K562 (cell line): ENCODE data around the gene COPS6. TPM values are rescaled to one million over a fixed set of nuclear protein-coding genes. Genes with fewer than 3 reads are reported as not detected.

Experiments used
- CCAR2 ChIP-seq: fragments of 200-400 bp; formaldehyde crosslinking; IDR thresholded peaks from 2 replicates; pipeline ENCODE4 v1.6.1; 2017; ENCODE audit warnings: mild to moderate bottlenecking, low read depth, low read length
- CEBPG ChIP-seq, 3 experiments: fragments of 200-800 bp in 1 of 3; sonication (Bioruptor generic) in 1 of 3; sonication (generic) in 1 of 3; formaldehyde crosslinking in 1 of 3; IDR thresholded peaks in 2 of 3; conservative IDR thresholded peaks in 1 of 3; 2 replicates each; pipeline versions ENCODE4 v1.6.1 to v1.8.0; 2016 to 2022; ENCODE audit warnings: missing compliant biosample characterization in 2 of 3, missing genetic modification characterization in 2 of 3, mild to moderate bottlenecking in 1 of 3, missing genetic modification reagents in 1 of 3
- CEBPZ ChIP-seq: fragments of 150-350 bp; IDR thresholded peaks from 2 replicates; pipeline ENCODE4 v1.6.1; 2014; ENCODE audit warnings: low read depth, mild to moderate bottlenecking, low read length, borderline replicate concordance
- E2F5 ChIP-seq: sonication (generic); formaldehyde crosslinking; IDR thresholded peaks from 2 replicates; pipeline ENCODE4 v1.8.0; 2022; ENCODE audit warnings: mild to moderate bottlenecking, missing genetic modification reagents
- ESRRA ChIP-seq: fragments of 450-650 bp; IDR thresholded peaks from 2 replicates; pipeline ENCODE4 v1.6.1; 2014; ENCODE audit warnings: low read depth, mild to moderate bottlenecking, moderate library complexity, borderline replicate concordance
- FOS ChIP-seq: IDR thresholded peaks from 3 replicates; pipeline ENCODE4 v1.6.1; 2011; ENCODE audit not compliant: insufficient read length; ENCODE audit errors: extremely low read depth
- FOXK1 ChIP-seq: sonication (generic); formaldehyde crosslinking; IDR thresholded peaks from 2 replicates; pipeline ENCODE4 v1.8.0; 2022; ENCODE audit warnings: missing genetic modification reagents, mild to moderate bottlenecking, borderline replicate concordance
- HMG20A ChIP-seq: fragments of 450-650 bp; formaldehyde crosslinking; conservative IDR thresholded peaks from 2 replicates; pipeline ENCODE4 v1.4.0; 2020; ENCODE audit warnings: mild to moderate bottlenecking, mixed read lengths
- HMGXB4 ChIP-seq: sonication (generic); formaldehyde crosslinking; IDR thresholded peaks from 2 replicates; pipeline ENCODE4 v1.8.1; 2023; ENCODE audit warnings: mild to moderate bottlenecking, missing genetic modification reagents
- IRF9 ChIP-seq: fragments of 450-650 bp; IDR thresholded peaks from 2 replicates; pipeline ENCODE4 v1.6.1; 2016; ENCODE audit warnings: missing biosample characterization, missing genetic modification characterization
- JUNB ChIP-seq: fragments of 450-650 bp; formaldehyde crosslinking; conservative IDR thresholded peaks from 2 replicates; pipeline ENCODE4 v1.4.0; 2020; ENCODE audit warnings: mild to moderate bottlenecking
- NR4A1 ChIP-seq, 2 experiments: fragments of 250-450 bp in 1 of 2; fragments of 450-650 bp in 1 of 2; sonication (Bioruptor Pico) in 1 of 2; IDR thresholded peaks; 2 replicates each; pipeline versions ENCODE4 v1.4.0 to v1.6.1; 2016 to 2020; ENCODE audit warnings: mild to moderate bottlenecking in 2 of 2, missing compliant biosample characterization in 1 of 2, missing genetic modification characterization in 1 of 2, moderate library complexity in 1 of 2
- POLR2H ChIP-seq: IDR thresholded peaks from 2 replicates; pipeline ENCODE4 v1.6.1; 2016; ENCODE audit warnings: missing genetic modification characterization, low read depth, mild to moderate bottlenecking, control low read depth, missing compliant biosample characterization, moderate library complexity
- RFX1 ChIP-seq: fragments of 450-650 bp; IDR thresholded peaks from 2 replicates; pipeline ENCODE4 v1.6.1; 2016; ENCODE audit warnings: mild to moderate bottlenecking, moderate library complexity
- SMARCC2 ChIP-seq: fragments of 450-650 bp; IDR thresholded peaks from 2 replicates; pipeline ENCODE4 v1.6.1; 2017; ENCODE audit warnings: antibody characterized with exemption, moderate library complexity, mild to moderate bottlenecking, low read depth
- SNRNP70 ChIP-seq: fragments of 200-400 bp; formaldehyde crosslinking; optimal IDR thresholded peaks from 2 replicates; pipeline ENCODE3; 2017; ENCODE audit warnings: low read depth, low read length
- STAG1 ChIP-seq: sonication (generic); formaldehyde crosslinking; IDR thresholded peaks from 2 replicates; pipeline ENCODE4 v1.5.0; 2020; ENCODE audit warnings: missing genetic modification reagents, borderline replicate concordance
- TAF7 ChIP-seq: fragments of 450-650 bp; IDR thresholded peaks from 2 replicates; pipeline ENCODE4 v1.6.1; 2016; ENCODE audit warnings: missing genetic modification characterization, missing compliant biosample characterization
- TSC22D4 ChIP-seq: fragments of 450-650 bp; IDR thresholded peaks from 2 replicates; pipeline ENCODE4 v1.6.1; 2016; ENCODE audit warnings: missing genetic modification characterization, missing biosample characterization, control low read depth
- ZFX ChIP-seq: sonication (generic); formaldehyde crosslinking; IDR thresholded peaks from 2 replicates; pipeline ENCODE4 v1.8.0; 2022; ENCODE audit warnings: mild to moderate bottlenecking, missing genetic modification reagents, moderate library complexity
- polyA plus RNA-seq, 8 experiments: library from polyadenylated mRNA; depleted of rRNA in 4 of 8; stranded (reverse) in 5 of 8; unstranded in 3 of 8; fragments of >200 nt; fragmentation: Nextera tagmentation in 2 of 8; fragmentation: Illumina TruSeq in 1 of 8; extraction: Ambion mirVana in 2 of 8; extraction: Trizol in 1 of 8; gene quantifications; 2 replicates each; pipeline versions ENCODE4 v1.2.1 to v1.2.3, GENCODE V29; 2011 to 2014; ENCODE audit warnings: inconsistent platforms in 1 of 8, missing spikeins in 1 of 8
- total RNA-seq, 7 experiments: library from RNA; depleted of rRNA in 6 of 7; stranded (reverse); fragments of >200 nt in 6 of 7; fragmentation: Illumina TruSeq in 2 of 7; extraction: Trizol in 2 of 7; gene quantifications; 2 replicates each; pipeline versions ENCODE4 v1.2.1 to v1.2.3, GENCODE V29; 2011 to 2021; ENCODE audit warnings: low replicate concordance in 1 of 7

COPS6 gene
- total and polyA plus RNA-seq, 9 of the 15 experiments (the other 6 are each of a cell fraction or from before 2014, with no cell fraction given), result 63.0 to 331 (median 168) TPM

- TF ChIP-seq E2F5 (no peak), HMGXB4 (CRISPR knock-in tag) (peak; percentile 89), STAG1 (CRISPR knock-in tag) (no peak), TAF7 (no peak), FOXK1 (CRISPR knock-in tag) (no peak), CCAR2 (no peak), HMG20A (CRISPR knock-in tag) (no peak), SMARCC2 (no peak), CEBPG (CRISPR knock-in tag; IDR thresholded peaks at IDR 0.05) (no peak), CEBPG (tag; conservative IDR thresholded peaks at IDR 0.05 in 1 of 2, IDR thresholded peaks at IDR 0.05 in 1 of 2) (no peak), IRF9 (tag) (no peak), JUNB (no peak), NR4A1 (CRISPR knock-in tag; IDR thresholded peaks at IDR 0.05) (no peak), NR4A1 (tag; IDR thresholded peaks at IDR 0.05) (no peak), FOS (no peak), TSC22D4 (tag) (no peak), CEBPZ (0 out of 2 replicates have a peak, but pooled peaks have one; percentile 21), ESRRA (peak; percentile 82; the same call in 1 of the 2 replicates), ZFX (CRISPR knock-in tag) (peak; percentile 73), POLR2H (tag) (peak; percentile 50; the same call in 1 of the 2 replicates), RFX1 (peak; percentile 52), SNRNP70 (no peak)
Measured at GRCh38 chr7:100049441-100050291, 39.1 kb upstream of the COPS6 start, which contains the start of gene ZSCAN21 (continued).
